Measurements from ENCODE around the gene SLC12A7.
"Not testable (repeated sequence)": the region's sequence is repeated elsewhere in the genome, so short reads cannot be mapped to it uniquely, and the experiment has no call there.

The SLC12A7 gene

GRCh38 chr5:1140818-1141189 lies 28.9 kb upstream of the SLC12A7 start:
- DNase-seq (ENCODE audit: low spot score), result no peak

- peak; percentile 71 for DNase-seq (ENCODE audit: low spot score)
Measured at GRCh38 chr5:1140171-1140817, 28.4 kb upstream of the SLC12A7 start.

- no peak for DNase-seq (ENCODE audit: low spot score)
Measured at GRCh38 chr5:1139331-1140170, 27.7 kb upstream of the SLC12A7 start.

GRCh38 chr5:1138445-1139245 lies 26.8 kb upstream of the SLC12A7 start:
- DNase-seq (ENCODE audit: low spot score), result no peak

- no peak for DNase-seq (ENCODE audit: low spot score)
Measured at GRCh38 chr5:1137567-1138444, 25.9 kb upstream of the SLC12A7 start.

- DNase-seq (ENCODE audit: low spot score), result no peak
Measured at GRCh38 chr5:1136814-1137213, 25.0 kb upstream of the SLC12A7 start.

- DNase-seq (ENCODE audit: low spot score), result no peak
Measured at GRCh38 chr5:1135696-1136525, 24.0 kb upstream of the SLC12A7 start.

GRCh38 chr5:1134478-1134877 lies 22.6 kb upstream of the SLC12A7 start:
- no peak for DNase-seq (ENCODE audit: low spot score)

- DNase-seq (ENCODE audit: low spot score), result no peak
Measured at GRCh38 chr5:1133510-1134201, 21.8 kb upstream of the SLC12A7 start.

GRCh38 chr5:1133108-1133507 lies 21.2 kb upstream of the SLC12A7 start:
- DNase-seq (ENCODE audit: low spot score), result no peak

- no peak for DNase-seq (ENCODE audit: low spot score)
Measured at GRCh38 chr5:1132570-1132969, 20.7 kb upstream of the SLC12A7 start.

- DNase-seq (ENCODE audit: low spot score), result no peak
Measured at GRCh38 chr5:1131726-1132125, 19.9 kb upstream of the SLC12A7 start.

- DNase-seq (ENCODE audit: low spot score), result no peak
Measured at GRCh38 chr5:1131191-1131621, 19.3 kb upstream of the SLC12A7 start.

- DNase-seq (ENCODE audit: low spot score), result no peak
Measured at GRCh38 chr5:1130218-1130946, 18.5 kb upstream of the SLC12A7 start.

GRCh38 chr5:1129711-1130055 lies 17.8 kb upstream of the SLC12A7 start:
- DNase-seq (ENCODE audit: low spot score), result no peak

GRCh38 chr5:1128977-1129710 lies 17.3 kb upstream of the SLC12A7 start:
- DNase-seq (ENCODE audit: low spot score), result no peak

GRCh38 chr5:1127959-1128785 lies 16.3 kb upstream of the SLC12A7 start:
- DNase-seq (ENCODE audit: low spot score), result no peak

- DNase-seq (ENCODE audit: low spot score), result not testable (repeated sequence)
Measured at GRCh38 chr5:1125695-1126094, 13.8 kb upstream of the SLC12A7 start.
